Brain microvascular endothelial cell (primary cell): ENCODE results near the gene FNBP1.

Experiments used
- DNase-seq: peaks from one replicate; pipeline ENCODE4 v3.0.0-alpha.2; 2020
- H3K27ac ChIP-seq: fragments of 250-450 bp; sonication (Bioruptor Pico); 2 replicates; pipeline ENCODE4 v1.5.1; 2020; ENCODE audit warnings: mild to moderate bottlenecking, moderate library complexity
- H3K27me3 ChIP-seq: fragments of 250-450 bp; sonication (Bioruptor Pico); replicated peaks from 2 replicates; pipeline ENCODE4 v1.5.1; 2020; ENCODE audit warnings: mild to moderate bottlenecking
- H3K36me3 ChIP-seq: fragments of 250-450 bp; sonication (Bioruptor Pico); replicated peaks from 2 replicates; pipeline ENCODE4 v1.5.1; 2020; ENCODE audit warnings: mild to moderate bottlenecking
- H3K4me3 ChIP-seq: 2 replicates; pipeline ENCODE4 v1.5.1; 2011; ENCODE audit warnings: low read depth, mild to moderate bottlenecking, control low read depth, low read length, moderate library complexity
- CTCF ChIP-seq: IDR thresholded peaks from 2 replicates; pipeline ENCODE4 v1.5.1; 2011; ENCODE audit warnings: low read depth, mild to moderate bottlenecking, moderate library complexity, low read length, control low read depth, inconsistent platforms; ENCODE audit errors: missing control alignments
- in situ Hi-C: cut with HindIII; loops from 2 replicates; pipeline ENCODE4 v1.10.0; 2017; ENCODE audit warnings: low sequenced_read_pairs, low pct_ligation_motif_present

Gene FNBP1

DNA sequence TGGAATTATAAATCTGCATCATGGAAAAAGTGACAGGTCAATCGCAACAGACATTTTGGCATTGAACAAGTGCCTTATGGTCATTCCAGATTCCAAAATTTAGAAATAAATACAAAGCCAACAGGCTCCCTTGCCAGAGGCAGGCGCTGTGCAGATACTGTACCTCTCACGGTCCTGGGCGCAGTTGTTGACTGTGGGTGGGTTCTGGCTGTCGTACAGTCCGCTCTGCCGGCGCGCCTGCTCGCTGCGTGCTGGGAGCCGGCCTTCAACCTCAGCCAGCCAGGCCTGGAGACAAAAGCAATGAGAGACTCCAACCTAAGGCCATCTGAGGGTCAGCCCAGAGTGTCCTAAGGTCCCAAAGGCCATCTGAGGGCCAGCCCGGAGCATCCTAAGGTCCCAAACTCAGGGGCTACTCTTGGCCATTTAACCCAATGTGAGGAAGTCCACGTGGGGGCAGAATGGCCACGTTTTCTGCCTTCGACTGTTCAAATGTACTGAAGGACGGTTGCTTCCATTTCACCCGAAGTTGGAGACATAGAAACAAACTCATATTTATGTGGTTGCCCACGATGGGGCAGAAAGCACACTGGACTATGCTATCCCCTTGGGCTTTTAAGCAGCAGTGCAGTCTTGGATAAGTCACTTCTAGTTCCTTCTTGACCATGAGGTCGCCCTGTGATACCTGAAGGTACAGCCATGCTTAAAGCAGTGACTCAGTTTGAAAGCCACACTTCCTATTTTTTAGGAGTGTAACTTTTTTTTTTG lies 142.5 kb downstream of the FNBP1 start:
- H3K27ac ChIP-seq: no peak overlapping the region
- no peak overlapping the region for H3K4me3 ChIP-seq
- H3K27me3 ChIP-seq: no peaks in the 10 kb centered on the region
- H3K36me3 ChIP-seq: peaks cover 15% of the 10 kb centered on the region
- no peak for TF ChIP-seq CTCF
- no peak for DNase-seq
- in situ Hi-C loops: no loop called here

- in situ Hi-C loops: no loop called here
- no peak overlapping the region for H3K4me3 ChIP-seq
- H3K36me3 ChIP-seq: peaks cover 20% of the 10 kb centered on the region
- H3K27ac ChIP-seq: no peak overlapping the region
- no peak for DNase-seq
- H3K27me3 ChIP-seq: no peaks in the 10 kb centered on the region
- no peak for TF ChIP-seq CTCF
Observed at GRCh38 chr9:129899620-129900019, 143.4 kb downstream of the FNBP1 start.

- Histone ChIP-seq H3K27ac (no peak overlapping the region), H3K27me3 (no peaks in the 10 kb centered on the region), H3K4me3 (no peak overlapping the region), H3K36me3 (peaks cover 20% of the 10 kb centered on the region)
- no peak for DNase-seq
- in situ Hi-C loops: no loop called here
- TF ChIP-seq CTCF: peak; percentile 17
Observed at GRCh38 chr9:129898185-129898584, 144.8 kb downstream of the FNBP1 start.

DNA sequence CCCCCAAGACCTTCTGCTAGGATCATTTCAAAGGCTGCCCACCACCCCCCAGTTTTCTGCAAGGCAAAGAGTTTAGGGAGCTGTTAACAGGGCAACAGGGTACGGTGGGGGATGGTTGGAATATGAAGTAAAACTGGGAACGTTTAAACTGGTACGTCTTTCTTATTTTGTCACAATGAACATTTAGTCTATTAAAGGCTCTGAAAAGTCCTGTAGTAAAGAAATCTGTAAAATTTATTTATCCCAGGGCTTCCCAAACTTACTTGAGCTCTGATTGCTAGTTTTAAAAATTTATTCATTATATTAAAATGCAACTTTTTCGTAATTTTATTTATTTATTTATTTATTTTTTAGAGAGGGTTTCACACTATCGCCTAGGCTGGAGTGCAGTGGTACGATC lies 145.7 kb downstream of the FNBP1 start:
- no peak for DNase-seq
- in situ Hi-C loops: no loop called here
- Histone ChIP-seq H3K36me3 (peaks cover 20% of the 10 kb centered on the region), H3K4me3 (no peak overlapping the region), H3K27me3 (no peaks in the 10 kb centered on the region), H3K27ac (no peak overlapping the region)
- no peak for TF ChIP-seq CTCF

GRCh38 chr9:129895376-129896268 lies 147.4 kb downstream of the FNBP1 start:
- H3K36me3 ChIP-seq: peaks cover 14% of the 10 kb centered on the region
- no peak for DNase-seq
- H3K27me3 ChIP-seq: no peaks in the 10 kb centered on the region
- no peak overlapping the region for H3K27ac ChIP-seq
- no peak overlapping the region for H3K4me3 ChIP-seq
- in situ Hi-C loops: no loop called here
- no peak for TF ChIP-seq CTCF
